ENCODE measurements around the gene GRIN2A.

- TF ChIP-seq CTCF (IDR thresholded peaks at IDR 0.05) = no peak
- no peak for TF ChIP-seq POLR2A (IDR thresholded peaks at IDR 0.05)
These were observed 264.5 kb downstream of the GRIN2A start for GRCh38 chr16:9917691-9918090.
